Prostate gland (tissue), 2 donors: ENCODE results near the gene NAGPA. TPM values are rescaled to one million over a fixed set of nuclear protein-coding genes. Genes with fewer than 3 reads are reported as not detected.

Experiments used
- DNase-seq: peaks from one replicate; pipeline ENCODE4 v3.0.0-alpha.2; 2019; ENCODE audit warnings: low spot score
- H3K27ac ChIP-seq, 2 donors: fragments of 200-600 bp; sonication (generic); 2 replicates each; pipeline ENCODE4 v1.5.1; 2017 to 2019
- H3K27me3 ChIP-seq: fragments of 200-600 bp; sonication (generic); replicated peaks from 2 replicates; pipeline ENCODE4 v1.5.1; 2019; ENCODE audit not compliant: insufficient read depth
- H3K36me3 ChIP-seq, 2 donors: fragments of 200-600 bp; sonication (generic); 1 replicate in 1 of 2; 2 replicates in 1 of 2; pipeline versions ENCODE4 v1.5.1 to v1.8.1; 2017 to 2019
- H3K4me1 ChIP-seq: fragments of 200-600 bp; sonication (generic); replicated peaks from 2 replicates; pipeline ENCODE4 v1.5.1; 2019
- H3K4me3 ChIP-seq, 2 donors: fragments of 200-600 bp; sonication (generic); 2 replicates each; pipeline ENCODE4 v1.5.1; 2017 to 2019
- H3K9me3 ChIP-seq: fragments of 200-600 bp; sonication (generic); 2 replicates; pipeline ENCODE4 v1.5.1; 2017
- CTCF ChIP-seq, 4 experiments: fragments of 200-600 bp in 2 of 4; fragments of 450-650 bp in 2 of 4; sonication (generic) in 2 of 4; IDR thresholded peaks; 1 replicate in 3 of 4; 2 replicates in 1 of 4; pipeline ENCODE4 v1.5.1; 2016 to 2019; ENCODE audit warnings: antibody characterized with exemption in 4 of 4, mild to moderate bottlenecking in 2 of 4, moderate library complexity in 2 of 4
- POLR2A ChIP-seq: fragments of 450-650 bp; IDR thresholded peaks from one replicate; pipeline ENCODE4 v1.6.1; 2016; ENCODE audit warnings: antibody characterized with exemption, mild to moderate bottlenecking
- POLR2AphosphoS5 ChIP-seq: sonication (generic); formaldehyde crosslinking; IDR thresholded peaks from one replicate; pipeline ENCODE4 v1.6.1; 2017; ENCODE audit warnings: antibody characterized with exemption
- WGBS: methylation state at CpG from one replicate; pipeline ENCODE4 v1.1.5; 2018; 5-methylcytosine and 5-hydroxymethylcytosine counted together
- intact Hi-C: fragments of 100-400 bp; cut with DNase I; formaldehyde crosslinking; loops from one replicate; pipeline ENCODE4 v1.14.2; 2022
- total RNA-seq, 2 donors: library from RNA; depleted of rRNA; stranded (reverse); fragments of >200 nt; gene quantifications; one replicate each; pipeline ENCODE4 v1.1.0, GENCODE V29; 2016

NAGPA gene
- total RNA-seq, 2 donors from 2014 or later: 29.1 to 32.3 TPM

- H3K4me1 ChIP-seq: no peaks in the 10 kb centered on the region
- H3K27ac ChIP-seq: no peak overlapping the region
- H3K4me3 ChIP-seq: no peak overlapping the region
- TF ChIP-seq POLR2AphosphoS5 (no peak), CTCF (IDR thresholded peaks at IDR 0.05) (no peak), POLR2A (no peak)
- no peaks in the 10 kb centered on the region for H3K9me3 ChIP-seq
- WGBS: 69% methylated on average over 4 of the region's 4 CpGs
- intact Hi-C loops: no loop called here
- DNase-seq: no peak
- H3K27me3 ChIP-seq: no peaks in the 10 kb centered on the region
- H3K36me3 ChIP-seq: no peaks in the 10 kb centered on the region
These were observed 18.4 kb downstream of the NAGPA start for GRCh38 chr16:5015351-5015750.

- no peak for TF ChIP-seq POLR2A
- no peak for TF ChIP-seq POLR2AphosphoS5
- TF ChIP-seq CTCF (IDR thresholded peaks at IDR 0.05): no peak
- Histone ChIP-seq H3K4me1 (no peaks in the 10 kb centered on the region), H3K4me3 (no peak overlapping the region), H3K9me3 (no peaks in the 10 kb centered on the region), H3K27ac (no peak overlapping the region), H3K36me3 (no peaks in the 10 kb centered on the region), H3K27me3 (no peaks in the 10 kb centered on the region)
- intact Hi-C loops: no loop called here
- 81% methylated on average over 6 of the region's 6 CpGs for WGBS
- no peak for DNase-seq
These were observed 20.8 kb downstream of the NAGPA start for GRCh38 chr16:5012887-5013286.

- Histone ChIP-seq H3K27me3 (no peaks in the 10 kb centered on the region), H3K9me3 (no peaks in the 10 kb centered on the region), H3K4me1 (no peaks in the 10 kb centered on the region), H3K27ac (no peak overlapping the region), H3K4me3 (no peak overlapping the region), H3K36me3 (no peaks in the 10 kb centered on the region)
- TF ChIP-seq POLR2AphosphoS5: no peak
- TF ChIP-seq POLR2A: no peak
- no peak for TF ChIP-seq CTCF (IDR thresholded peaks at IDR 0.05)
- intact Hi-C loops: no loop called here
- WGBS: 68% methylated on average over 4 of the region's 4 CpGs
- DNase-seq: no peak
These were observed 22.1 kb downstream of the NAGPA start for GRCh38 chr16:5011637-5012036.

GRCh38 chr16:5010576-5011329, 23.0 kb downstream of the NAGPA start:
- Histone ChIP-seq H3K27ac (no peak overlapping the region), H3K27me3 (no peaks in the 10 kb centered on the region), H3K4me3 (no peak overlapping the region), H3K9me3 (no peaks in the 10 kb centered on the region), H3K4me1 (no peaks in the 10 kb centered on the region), H3K36me3 (no peaks in the 10 kb centered on the region)
- intact Hi-C loops: no loop called here
- no peak for DNase-seq
- no peak for TF ChIP-seq CTCF (IDR thresholded peaks at IDR 0.05)
- TF ChIP-seq POLR2A: no peak
- TF ChIP-seq POLR2AphosphoS5: no peak
- WGBS: 65% methylated on average over 14 of the region's 15 CpGs

- Histone ChIP-seq H3K27ac (no peak overlapping the region), H3K4me1 (no peaks in the 10 kb centered on the region), H3K36me3 (no peaks in the 10 kb centered on the region), H3K27me3 (no peaks in the 10 kb centered on the region), H3K9me3 (no peaks in the 10 kb centered on the region), H3K4me3 (no peak overlapping the region)
- intact Hi-C loops: no loop called here
- 88% methylated on average over 16 of the region's 18 CpGs for WGBS
- no peak for DNase-seq
- TF ChIP-seq CTCF (IDR thresholded peaks at IDR 0.05) (no peak), POLR2A (no peak), POLR2AphosphoS5 (no peak)
These were observed 25.4 kb downstream of the NAGPA start for GRCh38 chr16:5008311-5008731.
